ENCODE data around the gene DEPDC4.
"Not testable (repeated sequence)": the region's sequence is repeated elsewhere in the genome, so short reads cannot be mapped to it uniquely, and the experiment has no call there.

The DEPDC4 gene

GRCh38 chr12:100293017-100293416 is 26.1 kb upstream of the DEPDC4 start:
- H3K9me2 ChIP-seq (ENCODE audit: low read depth, low read length): no peaks in the 10 kb centered on the region
- H3K36me3 ChIP-seq (ENCODE audit: insufficient read depth, low read length): peaks cover 19% of the 10 kb centered on the region; the same call in 1 of the 2 replicates
- no peak overlapping the region for H3K4me2 ChIP-seq (ENCODE audit: low read length)
- H2AFZ ChIP-seq (ENCODE audit: low read length): no peak overlapping the region
- H3K27me3 ChIP-seq (ENCODE audit: insufficient read depth, low read length): no peaks in the 10 kb centered on the region
- H3K4me1 ChIP-seq (ENCODE audit: insufficient read depth, low read length, severe bottlenecking): no peaks in the 10 kb centered on the region
- H3K9me3 ChIP-seq (ENCODE audit: low read length): no peaks in the 10 kb centered on the region
- no peak overlapping the region for H3K9ac ChIP-seq (ENCODE audit: low read length)
- no peaks in the 10 kb centered on the region for H4K20me1 ChIP-seq (ENCODE audit: insufficient read depth, low read length)
- no peaks in the 10 kb centered on the region for H3F3A ChIP-seq (ENCODE audit: insufficient read depth, low read length)
- H3K79me2 ChIP-seq (ENCODE audit: insufficient read depth, low read length): no peaks in the 10 kb centered on the region
- TF ChIP-seq CTCF (IDR thresholded peaks at IDR 0.05; ENCODE audit: low read length) (no peak), EZH2 (IDR thresholded peaks at IDR 0.05; ENCODE audit: borderline replicate concordance, low read length) (no peak)
- H3K4me3 ChIP-seq (ENCODE audit: low read depth, low read length, poor library complexity, severe bottlenecking): no peak overlapping the region
- H3K27ac ChIP-seq (ENCODE audit: low read depth, low read length, poor library complexity, severe bottlenecking): no peak overlapping the region

- no peaks in the 10 kb centered on the region for H3K27me3 ChIP-seq (ENCODE audit: insufficient read depth, low read length)
- H3K79me2 ChIP-seq (ENCODE audit: insufficient read depth, low read length): no peaks in the 10 kb centered on the region
- H3K9me2 ChIP-seq (ENCODE audit: low read depth, low read length): no peaks in the 10 kb centered on the region
- no peak overlapping the region for H3K4me2 ChIP-seq (ENCODE audit: low read length)
- H2AFZ ChIP-seq (ENCODE audit: low read length): no peak overlapping the region
- no peaks in the 10 kb centered on the region for H3K4me1 ChIP-seq (ENCODE audit: insufficient read depth, low read length, severe bottlenecking)
- TF ChIP-seq EZH2 (IDR thresholded peaks at IDR 0.05; ENCODE audit: borderline replicate concordance, low read length) (no peak), CTCF (IDR thresholded peaks at IDR 0.05; ENCODE audit: low read length) (no peak)
- no peak overlapping the region for H3K4me3 ChIP-seq (ENCODE audit: low read depth, low read length, poor library complexity, severe bottlenecking)
- H3K9ac ChIP-seq (ENCODE audit: low read length): no peak overlapping the region
- no peaks in the 10 kb centered on the region for H3K9me3 ChIP-seq (ENCODE audit: low read length)
- H3F3A ChIP-seq (ENCODE audit: insufficient read depth, low read length): no peaks in the 10 kb centered on the region
- peaks cover 23% of the 10 kb centered on the region for H3K36me3 ChIP-seq (ENCODE audit: insufficient read depth, low read length)
- no peak overlapping the region for H3K27ac ChIP-seq (ENCODE audit: low read depth, low read length, poor library complexity, severe bottlenecking)
- no peaks in the 10 kb centered on the region for H4K20me1 ChIP-seq (ENCODE audit: insufficient read depth, low read length)
Observed at GRCh38 chr12:100290016-100290415, 23.1 kb upstream of the DEPDC4 start.

- Histone ChIP-seq H3K4me1 (ENCODE audit: insufficient read depth, low read length, severe bottlenecking) (no peaks in the 10 kb centered on the region), H3K4me2 (ENCODE audit: low read length) (no peak overlapping the region), H3K4me3 (ENCODE audit: low read depth, low read length, poor library complexity, severe bottlenecking) (no peak overlapping the region), H3K27me3 (ENCODE audit: insufficient read depth, low read length) (no peaks in the 10 kb centered on the region), H3K36me3 (ENCODE audit: insufficient read depth, low read length) (peaks cover 24% of the 10 kb centered on the region), H3K79me2 (ENCODE audit: insufficient read depth, low read length) (no peaks in the 10 kb centered on the region), H3K9me3 (ENCODE audit: low read length) (no peaks in the 10 kb centered on the region), H3K27ac (ENCODE audit: low read depth, low read length, poor library complexity, severe bottlenecking) (no peak overlapping the region), H2AFZ (ENCODE audit: low read length) (no peak overlapping the region), H3F3A (ENCODE audit: insufficient read depth, low read length) (no peaks in the 10 kb centered on the region), H3K9ac (ENCODE audit: low read length) (no peak overlapping the region), H4K20me1 (ENCODE audit: insufficient read depth, low read length) (no peaks in the 10 kb centered on the region), H3K9me2 (ENCODE audit: low read depth, low read length) (no peaks in the 10 kb centered on the region)
- TF ChIP-seq EZH2 (IDR thresholded peaks at IDR 0.05; ENCODE audit: borderline replicate concordance, low read length) (no peak), CTCF (IDR thresholded peaks at IDR 0.05; ENCODE audit: low read length) (no peak)
Observed at GRCh38 chr12:100289038-100289437, 22.2 kb upstream of the DEPDC4 start.

GRCh38 chr12:100284556-100284955 is 17.7 kb upstream of the DEPDC4 start:
- H3K27ac ChIP-seq (ENCODE audit: low read depth, low read length, poor library complexity, severe bottlenecking); H3K9ac ChIP-seq (ENCODE audit: low read length); H3K9me3 ChIP-seq (ENCODE audit: low read length); H3K27me3 ChIP-seq (ENCODE audit: insufficient read depth, low read length); H3K4me1 ChIP-seq (ENCODE audit: insufficient read depth, low read length, severe bottlenecking); H3K79me2 ChIP-seq (ENCODE audit: insufficient read depth, low read length); H3K4me3 ChIP-seq (ENCODE audit: low read depth, low read length, poor library complexity, severe bottlenecking); H3K4me2 ChIP-seq (ENCODE audit: low read length); H4K20me1 ChIP-seq (ENCODE audit: insufficient read depth, low read length); H3F3A ChIP-seq (ENCODE audit: insufficient read depth, low read length); H3K9me2 ChIP-seq (ENCODE audit: low read depth, low read length); H2AFZ ChIP-seq (ENCODE audit: low read length): not testable (repeated sequence)
- peaks cover 11% of the 10 kb centered on the region; the same call in 1 of the 2 replicates for H3K36me3 ChIP-seq (ENCODE audit: insufficient read depth, low read length)
